Pulmonary artery endothelial cell (primary cell): ENCODE measurements around the gene PACRG. TPM values are rescaled to one million over a fixed set of nuclear protein-coding genes. Genes with fewer than 3 reads are reported as not detected.

Experiments used
- DNase-seq: peaks from one replicate; pipeline ENCODE4 v3.0.0-alpha.2; 2011; ENCODE audit warnings: low read depth, low spot score
- total RNA-seq: library from RNA; depleted of rRNA; stranded (reverse); fragments of >200 nt; gene quantifications from 2 replicates; pipeline ENCODE4 v1.2.3, GENCODE V29; 2014

Gene PACRG
- total RNA-seq, 1 donor from 2014 or later = not detected

GRCh38 chr6:162863821-162864220 lies 136.0 kb downstream of the PACRG start:
- DNase-seq = no peak

GRCh38 chr6:162864911-162865310 lies 137.1 kb downstream of the PACRG start:
- DNase-seq = no peak

GRCh38 chr6:162866656-162867055 lies 138.9 kb downstream of the PACRG start:
- DNase-seq = no peak

GRCh38 chr6:162868397-162868796 lies 140.6 kb downstream of the PACRG start:
- no peak for DNase-seq

GRCh38 chr6:162871966-162872365 lies 144.2 kb downstream of the PACRG start:
- DNase-seq = no peak

GRCh38 chr6:162873537-162873936 lies 145.8 kb downstream of the PACRG start:
- DNase-seq = no peak

- DNase-seq = no peak
Measured at GRCh38 chr6:162875070-162875469, 147.3 kb downstream of the PACRG start.

GRCh38 chr6:162882801-162883481 lies 155.2 kb downstream of the PACRG start:
- DNase-seq = no peak

GRCh38 chr6:162887981-162888689 lies 160.4 kb downstream of the PACRG start:
- DNase-seq = no peak

GRCh38 chr6:162889303-162889702 lies 161.5 kb downstream of the PACRG start:
- no peak for DNase-seq

- DNase-seq = no peak
Measured at GRCh38 chr6:162898011-162898410, 170.2 kb downstream of the PACRG start.

- DNase-seq = no peak
Measured at GRCh38 chr6:162899148-162899547, 171.4 kb downstream of the PACRG start.

- DNase-seq = no peak
Measured at GRCh38 chr6:162900503-162900902, 172.7 kb downstream of the PACRG start.

- DNase-seq = no peak
Measured at GRCh38 chr6:162904069-162904663, 176.4 kb downstream of the PACRG start.

GRCh38 chr6:162906479-162906878 lies 178.7 kb downstream of the PACRG start:
- no peak for DNase-seq

GRCh38 chr6:162907876-162908481 lies 180.2 kb downstream of the PACRG start:
- DNase-seq = no peak

GRCh38 chr6:162913206-162913605 lies 185.4 kb downstream of the PACRG start:
- DNase-seq = no peak

- DNase-seq = no peak
Measured at GRCh38 chr6:162917506-162917905, 189.7 kb downstream of the PACRG start.

- DNase-seq = no peak
Measured at GRCh38 chr6:162921062-162921461, 193.3 kb downstream of the PACRG start.

GRCh38 chr6:162921510-162922040 lies 193.8 kb downstream of the PACRG start:
- DNase-seq = no peak

GRCh38 chr6:162922563-162923166 lies 194.9 kb downstream of the PACRG start:
- no peak for DNase-seq

GRCh38 chr6:162934844-162935243 lies 207.1 kb downstream of the PACRG start:
- no peak for DNase-seq
